HEK293T (cell line): Measurements from ENCODE around the gene PAPSS1.

ENCODE experiments used
- CTBP1 ChIP-seq: fragments of 450-650 bp; IDR thresholded peaks from 2 replicates; pipeline ENCODE4 v1.6.1; 2016; ENCODE audit warnings: borderline replicate concordance
- L3MBTL2 ChIP-seq: fragments of 450-650 bp; conservative IDR thresholded peaks from 2 replicates; pipeline ENCODE4 v1.6.1; 2016; ENCODE audit warnings: mild to moderate bottlenecking

GRCh38 chr4:107744532-107744931 is 24.5 kb upstream of the PAPSS1 start:
- TF ChIP-seq L3MBTL2 (no peak), CTBP1 (no peak)
